ENCODE results near the gene SNX2.

Gene SNX2

DNA sequence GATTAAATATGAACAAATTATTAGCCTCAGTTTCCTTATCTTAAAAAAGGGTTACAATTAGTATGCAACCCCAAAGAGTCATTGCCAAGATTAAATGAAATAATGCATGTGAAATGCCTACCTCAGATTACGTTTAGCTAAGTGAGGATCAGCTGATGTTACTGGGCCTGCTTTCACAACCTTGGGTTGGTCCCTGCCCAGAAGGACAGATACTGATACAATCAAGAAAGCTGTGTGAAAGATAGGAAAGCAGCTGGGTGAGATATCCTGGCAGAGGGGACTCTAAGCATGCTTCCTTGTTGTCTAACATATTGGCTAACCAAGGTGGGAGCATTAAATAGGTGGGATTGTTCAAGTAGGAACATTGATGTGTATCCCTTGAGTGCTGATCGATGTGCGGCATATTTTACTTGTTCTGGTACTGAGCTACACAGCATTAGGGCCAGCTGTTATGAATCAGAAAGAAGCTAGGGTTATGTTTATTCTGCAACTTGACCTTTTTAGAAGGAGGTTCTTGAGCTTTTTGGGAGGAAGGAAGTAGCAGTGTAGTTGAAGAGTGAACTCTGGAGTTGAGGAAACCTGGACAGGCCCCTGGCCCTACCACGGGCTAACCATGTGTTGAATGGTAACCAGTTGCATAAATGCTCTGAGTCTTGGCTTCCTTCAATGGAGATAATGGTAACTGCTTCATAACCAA is 99.4 kb downstream of the SNX2 start:
- no peak overlapping the region for H3K4me3 ChIP-seq (ENCODE audit: low read length)
- TF ChIP-seq ZNF274 (IDR thresholded peaks at IDR 0.05; ENCODE audit: low read depth, low read length), result no peak

- H3K4me3 ChIP-seq (ENCODE audit: low read length), result no peak overlapping the region
- TF ChIP-seq ZNF274 (IDR thresholded peaks at IDR 0.05; ENCODE audit: low read depth, low read length), result no peak
These were observed 102.6 kb downstream of the SNX2 start for GRCh38 chr5:122877518-122877917.

DNA sequence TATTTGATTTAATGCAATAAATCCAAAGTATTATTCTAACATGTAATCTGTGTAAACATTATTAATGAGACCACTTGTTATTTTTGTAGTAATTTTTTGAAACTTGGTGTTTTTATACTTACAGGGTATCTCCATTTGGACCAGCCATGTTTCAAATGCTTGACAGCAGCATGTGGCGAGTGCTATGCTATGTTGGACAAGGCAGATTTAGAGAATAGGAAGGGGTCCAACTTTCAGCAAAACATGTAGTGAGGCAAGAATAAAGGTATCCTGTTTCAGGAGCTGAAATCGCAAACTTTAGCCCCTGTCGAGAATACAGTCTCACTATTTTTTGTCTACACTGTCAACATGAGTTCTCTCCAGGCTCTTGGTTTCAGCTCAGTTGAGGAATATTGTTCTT is 104.2 kb downstream of the SNX2 start:
- H3K4me3 ChIP-seq (ENCODE audit: low read length), result no peak overlapping the region
- no peak for TF ChIP-seq ZNF274 (IDR thresholded peaks at IDR 0.05; ENCODE audit: low read depth, low read length)
